Measurements from ENCODE around the gene DNASE1L3.

The DNASE1L3 gene

DNA sequence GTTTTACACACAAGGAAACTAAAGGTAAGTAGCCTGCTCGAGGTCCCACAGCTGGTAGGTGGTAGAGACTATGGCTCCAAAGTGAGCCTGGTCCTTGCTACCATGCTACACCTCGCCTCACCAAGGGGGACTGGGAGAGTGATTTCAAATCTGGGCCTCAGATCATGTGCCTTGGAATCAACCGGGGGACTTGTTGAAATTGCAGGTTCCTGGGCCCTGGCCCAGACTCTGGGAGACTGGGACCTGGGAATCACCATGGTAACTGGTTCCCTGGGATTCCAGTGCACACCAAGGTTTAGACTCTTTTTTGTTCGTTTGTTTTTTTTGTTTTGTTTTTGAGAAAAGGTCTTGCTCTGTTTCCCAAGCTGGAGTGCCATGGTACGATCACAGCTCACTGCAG lies 21.1 kb downstream of the DNASE1L3 start:
- Histone ChIP-seq H3K36me3 (ENCODE audit: control insufficient read depth in 1 of 2, insufficient read depth in 2 of 2, low read length in 2 of 2) (no peaks in the 10 kb centered on the region), H2AFZ (ENCODE audit: insufficient read depth, low read length, poor library complexity) (no peak overlapping the region), H4K12ac (ENCODE audit: low read depth, low read length) (no peak overlapping the region), H3K4ac (ENCODE audit: low read depth, low read length) (no peak overlapping the region), H3K27me3 (ENCODE audit: insufficient read depth, low read length) (no peaks in the 10 kb centered on the region), H3K79me1 (ENCODE audit: low read length) (no peaks in the 10 kb centered on the region), H2BK12ac (ENCODE audit: low read length) (no peak overlapping the region), H3K18ac (ENCODE audit: low read length) (no peak overlapping the region), H3K14ac (ENCODE audit: low read length) (no peak overlapping the region), H4K91ac (ENCODE audit: low read depth, low read length) (no peak overlapping the region), H3K4me1 (ENCODE audit: control insufficient read depth in 1 of 2, insufficient read depth in 2 of 2, low read length in 2 of 2) (peaks cover 3 to 6% of the 10 kb centered on the region in 2 experiments), H2BK120ac (ENCODE audit: insufficient read depth, low read length, poor library complexity) (no peak overlapping the region), H2BK5ac (ENCODE audit: low read depth, low read length, poor library complexity) (no peak overlapping the region), H3K4me2 (ENCODE audit: low read length) (no peak overlapping the region), H4K8ac (ENCODE audit: low read depth, low read length) (no peak overlapping the region), H3K9me3 (ENCODE audit: insufficient read depth, low read depth, low read length) (no peaks in the 10 kb centered on the region), H3K27ac (ENCODE audit: low read depth, low read length) (no peak overlapping the region), H3K9ac (ENCODE audit: low read length) (no peak overlapping the region), H3K4me3 (ENCODE audit: low read depth, low read length) (no peak overlapping the region), H3K79me2 (ENCODE audit: control insufficient read depth, insufficient read depth, low read length, poor library complexity) (no peaks in the 10 kb centered on the region), H2AK5ac (ENCODE audit: low read length) (no peak overlapping the region), H3K23ac (ENCODE audit: low read length) (no peak overlapping the region)
- no peak for DNase-seq
- no CpG with 5 or more reads among the region's 5 CpGs for WGBS (ENCODE audit: extremely low coverage, insufficient coverage, insufficient read length)

DNA sequence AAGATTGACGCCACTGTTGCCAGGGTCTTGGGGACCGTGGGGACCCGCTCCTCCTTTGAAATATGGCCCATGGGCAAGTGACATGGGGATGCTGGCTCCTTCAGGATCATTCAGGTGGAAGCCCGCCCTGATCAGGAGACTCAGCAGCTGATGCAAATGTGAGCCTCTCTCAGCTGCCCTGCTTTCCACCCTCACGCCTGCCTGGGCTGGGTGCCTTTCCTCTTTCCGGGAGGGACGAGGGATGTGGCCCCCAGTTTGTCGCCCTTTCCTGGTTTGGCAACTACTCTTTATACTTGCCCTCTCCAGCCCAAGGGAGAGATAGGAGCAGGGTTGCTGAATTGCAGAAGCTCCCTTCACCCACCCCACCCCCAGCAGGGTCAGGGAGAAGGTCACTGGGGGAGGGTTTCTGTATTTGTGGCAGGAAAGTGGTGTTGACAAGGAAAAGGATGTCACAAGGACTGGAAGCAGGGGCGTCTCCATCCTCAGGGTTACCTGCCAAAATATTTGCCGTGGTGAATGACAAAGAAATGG lies 21.8 kb downstream of the DNASE1L3 start:
- no peak overlapping the region for H3K9ac ChIP-seq (ENCODE audit: low read length)

DNA sequence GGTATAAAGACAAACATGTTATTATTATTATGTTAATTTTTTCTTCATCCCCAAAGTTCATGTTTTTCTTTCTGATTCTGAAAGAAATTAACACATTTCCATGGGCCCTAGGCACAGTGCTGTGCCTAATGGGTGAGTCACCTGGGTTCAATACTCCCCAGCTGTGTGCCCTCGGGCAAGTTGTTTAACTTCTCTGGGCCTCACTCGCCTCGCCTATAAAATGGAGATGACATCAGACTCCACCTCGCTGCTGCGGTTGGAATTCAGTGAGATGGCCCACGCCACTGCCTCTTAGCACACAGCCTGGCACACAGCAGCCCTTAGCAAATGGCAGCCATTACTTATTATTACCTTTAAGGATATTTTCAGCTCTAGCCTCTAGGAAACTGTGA lies 22.6 kb downstream of the DNASE1L3 start:
- no peak overlapping the region for H4K8ac ChIP-seq (ENCODE audit: low read depth, low read length)
- H3K4me1 ChIP-seq (ENCODE audit: control insufficient read depth in 1 of 2, insufficient read depth in 2 of 2, low read length in 2 of 2), result peaks cover 3 to 6% of the 10 kb centered on the region in 2 experiments
- H3K23ac ChIP-seq (ENCODE audit: low read length), result no peak overlapping the region

More for the DNA sequence above, 21.8 kb downstream of the DNASE1L3 start:
- Histone ChIP-seq H3K36me3 (ENCODE audit: control insufficient read depth in 1 of 2, insufficient read depth in 2 of 2, low read length in 2 of 2) (no peaks in the 10 kb centered on the region), H3K23ac (ENCODE audit: low read length) (no peak overlapping the region), H3K79me1 (ENCODE audit: low read length) (no peaks in the 10 kb centered on the region), H3K4me3 (ENCODE audit: low read depth, low read length) (no peak overlapping the region), H3K9me3 (ENCODE audit: insufficient read depth, low read depth, low read length) (no peaks in the 10 kb centered on the region), H2BK12ac (ENCODE audit: low read length) (no peak overlapping the region), H3K4ac (ENCODE audit: low read depth, low read length) (no peak overlapping the region), H4K8ac (ENCODE audit: low read depth, low read length) (no peak overlapping the region), H4K91ac (ENCODE audit: low read depth, low read length) (no peak overlapping the region), H3K27me3 (ENCODE audit: insufficient read depth, low read length) (no peaks in the 10 kb centered on the region), H3K14ac (ENCODE audit: low read length) (no peak overlapping the region), H3K27ac (ENCODE audit: low read depth, low read length) (no peak overlapping the region), H3K4me1 (ENCODE audit: control insufficient read depth in 1 of 2, insufficient read depth in 2 of 2, low read length in 2 of 2) (peaks cover 3 to 6% of the 10 kb centered on the region in 2 experiments), H2AK5ac (ENCODE audit: low read length) (no peak overlapping the region), H3K79me2 (ENCODE audit: control insufficient read depth, insufficient read depth, low read length, poor library complexity) (no peaks in the 10 kb centered on the region), H2BK120ac (ENCODE audit: insufficient read depth, low read length, poor library complexity) (no peak overlapping the region), H2AFZ (ENCODE audit: insufficient read depth, low read length, poor library complexity) (no peak overlapping the region), H3K4me2 (ENCODE audit: low read length) (no peak overlapping the region), H3K18ac (ENCODE audit: low read length) (no peak overlapping the region), H2BK5ac (ENCODE audit: low read depth, low read length, poor library complexity) (no peak overlapping the region), H4K12ac (ENCODE audit: low read depth, low read length) (no peak overlapping the region)
- no peak for DNase-seq
- WGBS (ENCODE audit: extremely low coverage, insufficient coverage, insufficient read length), result no CpG with 5 or more reads among the region's 10 CpGs

DNA sequence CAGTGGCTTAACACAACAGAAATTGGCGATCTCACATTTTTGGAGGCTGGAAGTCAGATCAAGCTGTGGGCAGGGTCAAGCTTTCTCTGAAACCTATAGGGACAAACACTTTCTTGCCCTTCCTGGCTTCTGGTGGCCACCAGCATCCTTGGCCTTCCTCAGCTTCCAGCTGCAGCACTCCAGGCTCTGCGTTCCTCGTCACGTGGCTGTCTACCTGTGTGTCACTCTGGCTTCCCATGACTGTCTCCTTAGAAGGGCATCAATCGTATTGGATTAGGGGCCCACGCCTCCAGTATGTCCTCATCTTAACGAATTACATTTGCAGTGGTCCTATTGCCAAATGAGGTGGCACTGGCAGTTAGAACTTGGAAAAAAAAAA lies 25.8 kb downstream of the DNASE1L3 start:
- H2BK12ac ChIP-seq (ENCODE audit: low read length), result no peak overlapping the region
- no peak overlapping the region for H3K14ac ChIP-seq (ENCODE audit: low read length)
- H4K8ac ChIP-seq (ENCODE audit: low read depth, low read length), result no peak overlapping the region
- no peaks in the 10 kb centered on the region for H3K79me2 ChIP-seq (ENCODE audit: control insufficient read depth, insufficient read depth, low read length, poor library complexity)
- H4K91ac ChIP-seq (ENCODE audit: low read depth, low read length), result no peak overlapping the region
- no peak overlapping the region for H3K18ac ChIP-seq (ENCODE audit: low read length)
- H3K9me3 ChIP-seq (ENCODE audit: insufficient read depth, low read depth, low read length), result peaks cover 2% of the 10 kb centered on the region
- H2AFZ ChIP-seq (ENCODE audit: insufficient read depth, low read length, poor library complexity), result no peak overlapping the region
- no peak overlapping the region for H3K4me2 ChIP-seq (ENCODE audit: low read length)
- no peaks in the 10 kb centered on the region for H3K27me3 ChIP-seq (ENCODE audit: insufficient read depth, low read length)
- no peak for DNase-seq
- H3K4me1 ChIP-seq (ENCODE audit: control insufficient read depth in 1 of 2, insufficient read depth in 2 of 2, low read length in 2 of 2), result peaks cover 3 to 6% of the 10 kb centered on the region in 2 experiments
- H2AK5ac ChIP-seq (ENCODE audit: low read length), result no peak overlapping the region
- no peak overlapping the region for H2BK120ac ChIP-seq (ENCODE audit: insufficient read depth, low read length, poor library complexity)
- no peak overlapping the region for H3K27ac ChIP-seq (ENCODE audit: low read depth, low read length)
- H3K4me3 ChIP-seq (ENCODE audit: low read depth, low read length), result no peak overlapping the region
- H3K79me1 ChIP-seq (ENCODE audit: low read length), result no peaks in the 10 kb centered on the region
- H2BK5ac ChIP-seq (ENCODE audit: low read depth, low read length, poor library complexity), result no peak overlapping the region
- no peak overlapping the region for H3K23ac ChIP-seq (ENCODE audit: low read length)
- H3K4ac ChIP-seq (ENCODE audit: low read depth, low read length), result no peak overlapping the region
- H3K36me3 ChIP-seq (ENCODE audit: control insufficient read depth in 1 of 2, insufficient read depth in 2 of 2, low read length in 2 of 2), result no peaks in the 10 kb centered on the region
- H4K12ac ChIP-seq (ENCODE audit: low read depth, low read length), result no peak overlapping the region
- no peak overlapping the region for H3K9ac ChIP-seq (ENCODE audit: low read length)
- WGBS (ENCODE audit: extremely low coverage, insufficient coverage, insufficient read length), result no CpG with 5 or more reads among the region's 7 CpGs

More for the DNA sequence above, 22.6 kb downstream of the DNASE1L3 start:
- Histone ChIP-seq H3K9me3 (ENCODE audit: insufficient read depth, low read depth, low read length) (no peaks in the 10 kb centered on the region), H3K4ac (ENCODE audit: low read depth, low read length) (no peak overlapping the region), H2BK5ac (ENCODE audit: low read depth, low read length, poor library complexity) (no peak overlapping the region), H2BK120ac (ENCODE audit: insufficient read depth, low read length, poor library complexity) (no peak overlapping the region), H3K27me3 (ENCODE audit: insufficient read depth, low read length) (no peaks in the 10 kb centered on the region), H2BK12ac (ENCODE audit: low read length) (no peak overlapping the region), H2AK5ac (ENCODE audit: low read length) (no peak overlapping the region), H3K4me3 (ENCODE audit: low read depth, low read length) (no peak overlapping the region), H3K27ac (ENCODE audit: low read depth, low read length) (no peak overlapping the region), H3K9ac (ENCODE audit: low read length) (no peak overlapping the region), H3K79me1 (ENCODE audit: low read length) (no peaks in the 10 kb centered on the region), H4K12ac (ENCODE audit: low read depth, low read length) (no peak overlapping the region), H3K36me3 (ENCODE audit: control insufficient read depth in 1 of 2, insufficient read depth in 2 of 2, low read length in 2 of 2) (no peaks in the 10 kb centered on the region), H4K91ac (ENCODE audit: low read depth, low read length) (no peak overlapping the region), H3K18ac (ENCODE audit: low read length) (no peak overlapping the region), H3K4me2 (ENCODE audit: low read length) (no peak overlapping the region), H3K14ac (ENCODE audit: low read length) (no peak overlapping the region), H3K79me2 (ENCODE audit: control insufficient read depth, insufficient read depth, low read length, poor library complexity) (no peaks in the 10 kb centered on the region), H2AFZ (ENCODE audit: insufficient read depth, low read length, poor library complexity) (no peak overlapping the region)
- WGBS (ENCODE audit: extremely low coverage, insufficient coverage, insufficient read length), result no CpG with 5 or more reads among the region's 6 CpGs
- DNase-seq, result peak; percentile 95 to 100

Data from trophoblast cell (in vitro differentiated cells and primary cell).